ENCODE measurements around the gene MYO1B. TPM values are rescaled to one million over a fixed set of nuclear protein-coding genes. Genes with fewer than 3 reads are reported as not detected.

Gene MYO1B
- total and polyA plus RNA-seq, 2 experiments from 2014 or later = 26.4 to 70.6 TPM

- no peaks in the 10 kb centered on the region for H3K27me3 ChIP-seq (ENCODE audit: insufficient read depth)
- Mint-ChIP-seq H3K27ac (no peak overlapping the region), H3K4me1 (no peaks in the 10 kb centered on the region), H3K4me3 (no peak overlapping the region), H3K9me3 (peaks cover 9% of the 10 kb centered on the region; the same call in 1 of the 3 replicates), H3K36me3 (ENCODE audit: low read depth) (no peaks in the 10 kb centered on the region; the same call in 2 of the 3 replicates), H3K27me3 (ENCODE audit: insufficient read depth, low read depth, poor library complexity) (no peaks in the 10 kb centered on the region)
- no peak overlapping the region for H3K4me2 ChIP-seq
- no peaks in the 10 kb centered on the region; the same call in 1 of the 2 replicates for H3K36me3 ChIP-seq (ENCODE audit: insufficient read depth)
- ATAC-seq (no peak), DNase-seq (ENCODE audit: low spot score) (no peak)
- no peaks in the 10 kb centered on the region for H3K9me2 ChIP-seq (ENCODE audit: insufficient read depth)
- H3K4me3 ChIP-seq = no peak overlapping the region
- no peak overlapping the region for H3K27ac ChIP-seq (ENCODE audit: low read depth)
- H2AFZ ChIP-seq = no peak overlapping the region
- H3F3A ChIP-seq (replicated peaks; ENCODE audit: low read depth) = no peaks in the 10 kb centered on the region
- no peaks in the 10 kb centered on the region for H4K20me1 ChIP-seq (replicated peaks; ENCODE audit: insufficient read depth)
- no peaks in the 10 kb centered on the region for H3K4me1 ChIP-seq (ENCODE audit: insufficient read depth)
- H3K79me2 ChIP-seq (replicated peaks; ENCODE audit: insufficient read depth) = no peaks in the 10 kb centered on the region
- no peak for TF ChIP-seq EZH2 (IDR thresholded peaks at IDR 0.05; ENCODE audit: low read depth, unreplicated experiment)
- TF ChIP-seq ZNF331 (CRISPR knock-in tag; IDR thresholded peaks at IDR 0.05; ENCODE audit: low read depth) = no peak
- TF ChIP-seq STAT1 (IDR thresholded peaks at IDR 0.05; ENCODE audit: unreplicated experiment) = no peak
- no peak for TF ChIP-seq CREB1 (CRISPR knock-in tag; IDR thresholded peaks at IDR 0.05; ENCODE audit: low read depth)
- no peak for TF ChIP-seq REST (IDR thresholded peaks at IDR 0.05; ENCODE audit: unreplicated experiment)
- no peak for TF ChIP-seq JUNB (IDR thresholded peaks at IDR 0.05; ENCODE audit: unreplicated experiment)
- TF ChIP-seq, protein P1, sequence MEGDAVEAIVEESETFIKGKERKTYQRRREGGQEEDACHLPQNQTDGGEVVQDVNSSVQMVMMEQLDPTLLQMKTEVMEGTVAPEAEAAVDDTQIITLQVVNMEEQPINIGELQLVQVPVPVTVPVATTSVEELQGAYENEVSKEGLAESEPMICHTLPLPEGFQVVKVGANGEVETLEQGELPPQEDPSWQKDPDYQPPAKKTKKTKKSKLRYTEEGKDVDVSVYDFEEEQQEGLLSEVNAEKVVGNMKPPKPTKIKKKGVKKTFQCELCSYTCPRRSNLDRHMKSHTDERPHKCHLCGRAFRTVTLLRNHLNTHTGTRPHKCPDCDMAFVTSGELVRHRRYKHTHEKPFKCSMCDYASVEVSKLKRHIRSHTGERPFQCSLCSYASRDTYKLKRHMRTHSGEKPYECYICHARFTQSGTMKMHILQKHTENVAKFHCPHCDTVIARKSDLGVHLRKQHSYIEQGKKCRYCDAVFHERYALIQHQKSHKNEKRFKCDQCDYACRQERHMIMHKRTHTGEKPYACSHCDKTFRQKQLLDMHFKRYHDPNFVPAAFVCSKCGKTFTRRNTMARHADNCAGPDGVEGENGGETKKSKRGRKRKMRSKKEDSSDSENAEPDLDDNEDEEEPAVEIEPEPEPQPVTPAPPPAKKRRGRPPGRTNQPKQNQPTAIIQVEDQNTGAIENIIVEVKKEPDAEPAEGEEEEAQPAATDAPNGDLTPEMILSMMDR (conservative IDR thresholded peaks at IDR 0.05; ENCODE audit: low read depth in 2 of 2) = no peak
- no peak for TF ChIP-seq NANOG (IDR thresholded peaks at IDR 0.05; ENCODE audit: borderline replicate concordance)
- TF ChIP-seq ZNF462 (CRISPR knock-in tag; IDR thresholded peaks at IDR 0.05) = no peak
- TF ChIP-seq POLR2AphosphoS5 (IDR thresholded peaks at IDR 0.05; ENCODE audit: low read depth) = no peak
- TF ChIP-seq EZH2phosphoT487 (IDR thresholded peaks at IDR 0.05; ENCODE audit: unreplicated experiment) = no peak
- TF ChIP-seq ZNF114 (CRISPR knock-in tag; IDR thresholded peaks at IDR 0.05) = no peak
- TF ChIP-seq, protein P2, sequence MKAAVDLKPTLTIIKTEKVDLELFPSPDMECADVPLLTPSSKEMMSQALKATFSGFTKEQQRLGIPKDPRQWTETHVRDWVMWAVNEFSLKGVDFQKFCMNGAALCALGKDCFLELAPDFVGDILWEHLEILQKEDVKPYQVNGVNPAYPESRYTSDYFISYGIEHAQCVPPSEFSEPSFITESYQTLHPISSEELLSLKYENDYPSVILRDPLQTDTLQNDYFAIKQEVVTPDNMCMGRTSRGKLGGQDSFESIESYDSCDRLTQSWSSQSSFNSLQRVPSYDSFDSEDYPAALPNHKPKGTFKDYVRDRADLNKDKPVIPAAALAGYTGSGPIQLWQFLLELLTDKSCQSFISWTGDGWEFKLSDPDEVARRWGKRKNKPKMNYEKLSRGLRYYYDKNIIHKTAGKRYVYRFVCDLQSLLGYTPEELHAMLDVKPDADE (IDR thresholded peaks at IDR 0.05) = no peak
These were observed 33.1 kb upstream of the MYO1B start for GRCh38 chr2:191212119-191212518.
